HG02840 (cell line): ENCODE data around the gene TTC28.

ENCODE experiments used
- ATAC-seq: cut with Tn5 transposase; IDR thresholded peaks from one replicate; pipeline ENCODE4 v1.9.1; 2021; ENCODE audit warnings: mild to moderate bottlenecking, moderate library complexity, moderate number of reproducible peaks; ENCODE audit not compliant: unreplicated experiment, low FRiP score

TTC28 gene

GRCh38 chr22:28329186-28330073 lies 350.2 kb downstream of the TTC28 start:
- no peak for ATAC-seq

GRCh38 chr22:28328756-28329155 lies 350.9 kb downstream of the TTC28 start:
- no peak for ATAC-seq

- no peak for ATAC-seq
These were observed 363.6 kb downstream of the TTC28 start for GRCh38 chr22:28316014-28316413.

GRCh38 chr22:28314959-28315358 lies 364.7 kb downstream of the TTC28 start:
- no peak for ATAC-seq

GRCh38 chr22:28310299-28310698 lies 369.3 kb downstream of the TTC28 start:
- ATAC-seq = no peak

- no peak for ATAC-seq
These were observed 379.9 kb downstream of the TTC28 start for GRCh38 chr22:28299753-28300152.

GRCh38 chr22:28299309-28299708 lies 380.3 kb downstream of the TTC28 start:
- no peak for ATAC-seq

- ATAC-seq = peak; percentile 59
These were observed 382.1 kb downstream of the TTC28 start for GRCh38 chr22:28297504-28297903.

GRCh38 chr22:28296452-28296851 lies 383.2 kb downstream of the TTC28 start:
- ATAC-seq = no peak

- no peak for ATAC-seq
These were observed 396.5 kb downstream of the TTC28 start for GRCh38 chr22:28283068-28283654.

GRCh38 chr22:28282405-28283067 lies 397.1 kb downstream of the TTC28 start:
- no peak for ATAC-seq

- no peak for ATAC-seq
These were observed 399.8 kb downstream of the TTC28 start for GRCh38 chr22:28279888-28280287.

- no peak for ATAC-seq
These were observed 410.4 kb downstream of the TTC28 start for GRCh38 chr22:28269277-28269676.

GRCh38 chr22:28268850-28269249 lies 410.8 kb downstream of the TTC28 start:
- no peak for ATAC-seq

- no peak for ATAC-seq
These were observed 411.5 kb downstream of the TTC28 start for GRCh38 chr22:28268171-28268570.

- no peak for ATAC-seq
These were observed 419.0 kb downstream of the TTC28 start for GRCh38 chr22:28260619-28261018.

GRCh38 chr22:28259774-28260312 lies 419.8 kb downstream of the TTC28 start:
- ATAC-seq = no peak

- ATAC-seq = no peak
These were observed 425.2 kb downstream of the TTC28 start for GRCh38 chr22:28254396-28254795.

- ATAC-seq = no peak
These were observed 427.1 kb downstream of the TTC28 start for GRCh38 chr22:28252539-28252938.

- no peak for ATAC-seq
These were observed 429.5 kb downstream of the TTC28 start for GRCh38 chr22:28250036-28250695.

- ATAC-seq = no peak
These were observed 430.2 kb downstream of the TTC28 start for GRCh38 chr22:28249402-28249801.
